Measurements from ENCODE around the gene KRTAP19-7.

DNA sequence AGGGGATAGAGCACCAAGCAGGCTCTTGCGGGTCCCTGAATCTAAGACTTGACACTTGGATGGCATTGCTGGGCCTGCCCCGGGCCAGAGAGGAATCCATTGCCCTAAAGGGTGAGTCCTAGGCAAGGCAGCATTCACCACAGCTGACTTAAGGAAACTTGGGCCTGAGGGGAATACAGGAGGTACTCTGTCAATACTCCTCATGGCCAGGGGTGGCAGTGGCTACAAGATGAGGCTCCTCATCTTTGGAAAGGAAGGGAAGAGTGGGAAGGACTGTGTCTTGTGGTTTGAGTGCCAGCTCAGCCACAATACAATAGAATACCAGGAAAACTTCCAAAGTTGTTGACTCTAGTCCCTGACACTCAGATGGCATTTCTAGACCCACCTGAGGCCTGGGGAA, 44.9 kb upstream of the KRTAP19-7 start:
- TF ChIP-seq, protein P1, sequence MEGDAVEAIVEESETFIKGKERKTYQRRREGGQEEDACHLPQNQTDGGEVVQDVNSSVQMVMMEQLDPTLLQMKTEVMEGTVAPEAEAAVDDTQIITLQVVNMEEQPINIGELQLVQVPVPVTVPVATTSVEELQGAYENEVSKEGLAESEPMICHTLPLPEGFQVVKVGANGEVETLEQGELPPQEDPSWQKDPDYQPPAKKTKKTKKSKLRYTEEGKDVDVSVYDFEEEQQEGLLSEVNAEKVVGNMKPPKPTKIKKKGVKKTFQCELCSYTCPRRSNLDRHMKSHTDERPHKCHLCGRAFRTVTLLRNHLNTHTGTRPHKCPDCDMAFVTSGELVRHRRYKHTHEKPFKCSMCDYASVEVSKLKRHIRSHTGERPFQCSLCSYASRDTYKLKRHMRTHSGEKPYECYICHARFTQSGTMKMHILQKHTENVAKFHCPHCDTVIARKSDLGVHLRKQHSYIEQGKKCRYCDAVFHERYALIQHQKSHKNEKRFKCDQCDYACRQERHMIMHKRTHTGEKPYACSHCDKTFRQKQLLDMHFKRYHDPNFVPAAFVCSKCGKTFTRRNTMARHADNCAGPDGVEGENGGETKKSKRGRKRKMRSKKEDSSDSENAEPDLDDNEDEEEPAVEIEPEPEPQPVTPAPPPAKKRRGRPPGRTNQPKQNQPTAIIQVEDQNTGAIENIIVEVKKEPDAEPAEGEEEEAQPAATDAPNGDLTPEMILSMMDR (optimal IDR thresholded peaks at IDR 0.05 in 1 of 3, IDR thresholded peaks at IDR 0.05 in 1 of 3, conservative IDR thresholded peaks at IDR 0.05 in 1 of 3; ENCODE audit: extremely low read depth in 1 of 3, insufficient read depth in 2 of 3, low read length in 3 of 3), result peak in 1 of 3 experiments; percentile 10
- no peak for TF ChIP-seq EZH2 (IDR thresholded peaks at IDR 0.05; ENCODE audit: low read length)

Data from keratinocyte (primary cell).